ENCODE measurements around the gene PPP1R27. TPM values are rescaled to one million over a fixed set of nuclear protein-coding genes. Genes with fewer than 3 reads are reported as not detected.

Gene PPP1R27
- total RNA-seq, 4 donors from 2014 or later = not detected

GRCh38 chr17:81807839-81808238, 27.0 kb downstream of the PPP1R27 start:
- 72% methylated on average over 5 of the region's 13 CpGs; no CpG with 5 or more reads in 1 of the 2 donors for WGBS, 2 donors
- intact Hi-C loops (cut with DNase I) = no loop called here

GRCh38 chr17:81807210-81807719, 27.6 kb downstream of the PPP1R27 start:
- Histone ChIP-seq H3K4me1 (peaks cover 3 to 18% of the 10 kb centered on the region in 2 donors), H3K36me3 (no peaks in the 10 kb centered on the region), H3K9me3 (no peaks in the 10 kb centered on the region), H3K4me3 (replicated peaks in 1 of 3) (no peak overlapping the region), H3K27ac (no peak overlapping the region), H3K27me3 (peaks cover 19% of the 10 kb centered on the region)
- no peak for TF ChIP-seq POLR2A (IDR thresholded peaks at IDR 0.05)
- TF ChIP-seq CTCF (IDR thresholded peaks at IDR 0.05) = no peak
- no peak for DNase-seq
- intact Hi-C loops (cut with DNase I) = no loop called here
- 56 to 57% methylated on average over 11 to 16 of the region's 18 CpGs for WGBS, 2 donors

More at GRCh38 chr17:81807839-81808238, 27.0 kb downstream of the PPP1R27 start:
- H3K9me3 ChIP-seq = no peaks in the 10 kb centered on the region
- no peak overlapping the region for H3K27ac ChIP-seq
- peaks cover 19% of the 10 kb centered on the region for H3K27me3 ChIP-seq
- peaks cover 3 to 18% of the 10 kb centered on the region in 2 donors for H3K4me1 ChIP-seq
- no peak for TF ChIP-seq POLR2A (IDR thresholded peaks at IDR 0.05)
- TF ChIP-seq CTCF (IDR thresholded peaks at IDR 0.05) = no peak
- H3K4me3 ChIP-seq (replicated peaks in 1 of 3) = no peak overlapping the region
- no peaks in the 10 kb centered on the region for H3K36me3 ChIP-seq
- DNase-seq = no peak

- peaks cover 3 to 18% of the 10 kb centered on the region in 2 donors for H3K4me1 ChIP-seq
- H3K36me3 ChIP-seq = no peaks in the 10 kb centered on the region
- DNase-seq = no peak
- no peak overlapping the region for H3K4me3 ChIP-seq (replicated peaks in 1 of 3)
- no peaks in the 10 kb centered on the region for H3K9me3 ChIP-seq
- intact Hi-C loops (cut with DNase I) = no loop called here
- H3K27ac ChIP-seq = no peak overlapping the region
- 31 to 37% methylated on average over 8 to 9 of the region's 23 CpGs for WGBS, 2 donors
- no peak for TF ChIP-seq CTCF (IDR thresholded peaks at IDR 0.05)
- no peak for TF ChIP-seq POLR2A (IDR thresholded peaks at IDR 0.05)
- peaks cover 19% of the 10 kb centered on the region for H3K27me3 ChIP-seq
Observed at GRCh38 chr17:81806461-81807209, 28.2 kb downstream of the PPP1R27 start.

- Histone ChIP-seq H3K4me1 (peaks cover 3 to 18% of the 10 kb centered on the region in 2 donors), H3K27me3 (peaks cover 19% of the 10 kb centered on the region), H3K36me3 (no peaks in the 10 kb centered on the region), H3K9me3 (no peaks in the 10 kb centered on the region), H3K4me3 (replicated peaks in 1 of 3) (no peak overlapping the region), H3K27ac (no peak overlapping the region)
- 71 to 80% methylated on average over 8 of the region's 18 CpGs for WGBS, 2 donors
- no peak for DNase-seq
- no peak for TF ChIP-seq CTCF (IDR thresholded peaks at IDR 0.05)
- no peak for TF ChIP-seq POLR2A (IDR thresholded peaks at IDR 0.05)
- intact Hi-C loops (cut with DNase I) = no loop called here
Observed at GRCh38 chr17:81805707-81806460, 29.0 kb downstream of the PPP1R27 start.
